ENCODE results near the gene MYO1B. TPM values are rescaled to one million over a fixed set of nuclear protein-coding genes. Genes with fewer than 3 reads are reported as not detected.

MYO1B gene
- polyA plus RNA-seq, 1 donor (not counting 4 experiments of a cell fraction or from before 2014, with no cell fraction given), result 277 TPM

DNA sequence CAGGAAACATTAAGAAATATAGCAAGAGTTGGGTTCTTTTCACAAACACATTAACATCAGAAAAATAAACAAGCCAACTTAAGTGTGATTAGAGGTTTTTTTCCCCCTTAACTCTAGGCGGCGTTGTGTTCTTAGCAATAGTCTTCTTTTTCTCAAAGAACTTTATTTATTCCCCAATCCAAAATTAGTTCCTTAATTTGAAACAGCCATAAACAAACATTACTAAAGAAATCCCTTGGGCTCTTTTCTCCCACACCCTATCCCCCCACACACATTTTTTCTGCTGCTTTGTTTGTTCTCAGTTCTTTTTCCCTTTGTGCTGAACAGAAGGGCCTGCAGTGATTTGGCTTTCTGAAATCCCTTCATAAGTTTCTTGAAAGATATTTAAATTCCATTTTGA lies 13.2 kb upstream of the MYO1B start:
- H2AFZ ChIP-seq (ENCODE audit: control insufficient read depth, low read length), result no peak overlapping the region
- TF ChIP-seq, protein P1, sequence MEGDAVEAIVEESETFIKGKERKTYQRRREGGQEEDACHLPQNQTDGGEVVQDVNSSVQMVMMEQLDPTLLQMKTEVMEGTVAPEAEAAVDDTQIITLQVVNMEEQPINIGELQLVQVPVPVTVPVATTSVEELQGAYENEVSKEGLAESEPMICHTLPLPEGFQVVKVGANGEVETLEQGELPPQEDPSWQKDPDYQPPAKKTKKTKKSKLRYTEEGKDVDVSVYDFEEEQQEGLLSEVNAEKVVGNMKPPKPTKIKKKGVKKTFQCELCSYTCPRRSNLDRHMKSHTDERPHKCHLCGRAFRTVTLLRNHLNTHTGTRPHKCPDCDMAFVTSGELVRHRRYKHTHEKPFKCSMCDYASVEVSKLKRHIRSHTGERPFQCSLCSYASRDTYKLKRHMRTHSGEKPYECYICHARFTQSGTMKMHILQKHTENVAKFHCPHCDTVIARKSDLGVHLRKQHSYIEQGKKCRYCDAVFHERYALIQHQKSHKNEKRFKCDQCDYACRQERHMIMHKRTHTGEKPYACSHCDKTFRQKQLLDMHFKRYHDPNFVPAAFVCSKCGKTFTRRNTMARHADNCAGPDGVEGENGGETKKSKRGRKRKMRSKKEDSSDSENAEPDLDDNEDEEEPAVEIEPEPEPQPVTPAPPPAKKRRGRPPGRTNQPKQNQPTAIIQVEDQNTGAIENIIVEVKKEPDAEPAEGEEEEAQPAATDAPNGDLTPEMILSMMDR (optimal IDR thresholded peaks at IDR 0.05 in 1 of 3, IDR thresholded peaks at IDR 0.05 in 1 of 3, conservative IDR thresholded peaks at IDR 0.05 in 1 of 3; ENCODE audit: extremely low read depth in 1 of 3, insufficient read depth in 2 of 3, low read length in 3 of 3), result no peak
- no peak for TF ChIP-seq EZH2 (IDR thresholded peaks at IDR 0.05; ENCODE audit: low read length)
- dilution Hi-C loops (cut with MboI; ENCODE audit: extremely low pct_ligation_motif_present, low sequenced_read_pairs), result no loop called here
- H3K9ac ChIP-seq (ENCODE audit: control insufficient read depth, extremely low read depth, insufficient read depth, low read length), result no peak overlapping the region
- no peaks in the 10 kb centered on the region for H3K36me3 ChIP-seq (ENCODE audit: control insufficient read depth in 2 of 2, extremely low read depth in 1 of 2, insufficient read depth in 2 of 2, low read length in 2 of 2)
- no peaks in the 10 kb centered on the region for H3K9me3 ChIP-seq (ENCODE audit: control insufficient read depth, low read depth, low read length)
- H3K79me2 ChIP-seq (ENCODE audit: control insufficient read depth, insufficient read depth, low read length), result no peaks in the 10 kb centered on the region
- H3K27ac ChIP-seq (ENCODE audit: control insufficient read depth, insufficient read depth, low read length), result no peak overlapping the region
- H3K27me3 ChIP-seq (ENCODE audit: control insufficient read depth, extremely low read depth, insufficient read depth, low read length), result no peaks in the 10 kb centered on the region
- peaks cover 15% of the 10 kb centered on the region for H3K4me1 ChIP-seq (ENCODE audit: control insufficient read depth, extremely low read depth, insufficient read depth, low read length)
- no peaks in the 10 kb centered on the region for H3K9me1 ChIP-seq (ENCODE audit: control insufficient read depth, extremely low read depth, insufficient read depth, low read length)
- no peak overlapping the region for H3K4me3 ChIP-seq (ENCODE audit: control insufficient read depth in 2 of 3, extremely low read depth in 1 of 3, insufficient read depth in 2 of 3, low read depth in 1 of 3, low read length in 3 of 3)
- FAIRE-seq (no peak), DNase-seq (ENCODE audit: low read depth, low spot score) (no peak)
- H4K20me1 ChIP-seq (ENCODE audit: control insufficient read depth, extremely low read depth, insufficient read depth, low read length), result no peaks in the 10 kb centered on the region
- H3K4me2 ChIP-seq (ENCODE audit: control insufficient read depth, extremely low read depth, insufficient read depth, low read depth, low read length), result no peak overlapping the region

GRCh38 chr2:191233533-191233932 lies 11.7 kb upstream of the MYO1B start:
- DNase-seq (ENCODE audit: low read depth, low spot score), result no peak
- Histone ChIP-seq H3K4me1 (ENCODE audit: control insufficient read depth, extremely low read depth, insufficient read depth, low read length) (peaks cover 15% of the 10 kb centered on the region), H3K36me3 (ENCODE audit: control insufficient read depth in 2 of 2, extremely low read depth in 1 of 2, insufficient read depth in 2 of 2, low read length in 2 of 2) (no peaks in the 10 kb centered on the region), H3K27me3 (ENCODE audit: control insufficient read depth, extremely low read depth, insufficient read depth, low read length) (no peaks in the 10 kb centered on the region), H2AFZ (ENCODE audit: control insufficient read depth, low read length) (no peak overlapping the region), H3K4me3 (ENCODE audit: control insufficient read depth in 2 of 3, extremely low read depth in 1 of 3, insufficient read depth in 2 of 3, low read depth in 1 of 3, low read length in 3 of 3) (no peak overlapping the region), H3K27ac (ENCODE audit: control insufficient read depth, insufficient read depth, low read length) (no peak overlapping the region), H4K20me1 (ENCODE audit: control insufficient read depth, extremely low read depth, insufficient read depth, low read length) (no peaks in the 10 kb centered on the region), H3K4me2 (ENCODE audit: control insufficient read depth, extremely low read depth, insufficient read depth, low read depth, low read length) (no peak overlapping the region), H3K9ac (ENCODE audit: control insufficient read depth, extremely low read depth, insufficient read depth, low read length) (no peak overlapping the region), H3K9me3 (ENCODE audit: control insufficient read depth, low read depth, low read length) (no peaks in the 10 kb centered on the region), H3K9me1 (ENCODE audit: control insufficient read depth, extremely low read depth, insufficient read depth, low read length) (no peaks in the 10 kb centered on the region), H3K79me2 (ENCODE audit: control insufficient read depth, insufficient read depth, low read length) (no peaks in the 10 kb centered on the region)
- dilution Hi-C loops (cut with MboI; ENCODE audit: extremely low pct_ligation_motif_present, low sequenced_read_pairs), result no loop called here
- no peak for FAIRE-seq
- TF ChIP-seq, protein P1 (optimal IDR thresholded peaks at IDR 0.05 in 1 of 3, IDR thresholded peaks at IDR 0.05 in 1 of 3, conservative IDR thresholded peaks at IDR 0.05 in 1 of 3; ENCODE audit: extremely low read depth in 1 of 3, insufficient read depth in 2 of 3, low read length in 3 of 3), result no peak
- TF ChIP-seq EZH2 (IDR thresholded peaks at IDR 0.05; ENCODE audit: low read length), result no peak
